Liver (tissue), 9 donors: ENCODE data around the gene ELOB. TPM values are rescaled to one million over a fixed set of nuclear protein-coding genes. Genes with fewer than 3 reads are reported as not detected.

ENCODE experiments used
- DNase-seq: peaks from one replicate; pipeline ENCODE4 v3.0.0-alpha.2; 2017; ENCODE audit warnings: low spot score
- H3K27ac ChIP-seq, 2 donors: one replicate each; pipeline ENCODE4 v1.7.0; 2013; ENCODE audit warnings: inconsistent platforms in 2 of 2, low read length in 2 of 2, control low read depth in 1 of 2, low read depth in 1 of 2, mild to moderate bottlenecking in 1 of 2
- H3K27me3 ChIP-seq, 4 donors: one replicate each; pipeline versions ENCODE4 v1.6.1 to v1.7.0; 2013; ENCODE audit warnings: low read length in 3 of 4, inconsistent platforms in 1 of 4, mild to moderate bottlenecking in 1 of 4, moderate library complexity in 1 of 4; ENCODE audit not compliant: control insufficient read depth in 4 of 4, insufficient read depth in 4 of 4
- H3K36me3 ChIP-seq, 4 donors: one replicate each; pipeline versions ENCODE4 v1.6.1 to v1.7.0; 2013; ENCODE audit warnings: low read length in 3 of 4, mild to moderate bottlenecking in 3 of 4, low read depth in 1 of 4, moderate library complexity in 1 of 4; ENCODE audit not compliant: control insufficient read depth in 4 of 4, insufficient read depth in 3 of 4
- H3K4me1 ChIP-seq, 4 donors: one replicate each; pipeline versions ENCODE4 v1.6.1 to v1.7.0; 2013; ENCODE audit warnings: low read length in 3 of 4, mild to moderate bottlenecking in 3 of 4, moderate library complexity in 1 of 4; ENCODE audit not compliant: control insufficient read depth in 4 of 4, insufficient read depth in 4 of 4
- H3K4me3 ChIP-seq, 3 donors: one replicate each; pipeline versions ENCODE4 v1.6.1 to v1.7.0; 2013; ENCODE audit warnings: low read length in 3 of 3, control low read depth in 1 of 3, low read depth in 1 of 3, mild to moderate bottlenecking in 1 of 3
- H3K9ac ChIP-seq, 2 donors: one replicate each; pipeline ENCODE4 v1.7.0; 2013; ENCODE audit warnings: low read length in 2 of 2, mild to moderate bottlenecking in 2 of 2, moderate library complexity in 2 of 2, control low read depth in 1 of 2, low read depth in 1 of 2
- H3K9me3 ChIP-seq, 4 donors: one replicate each; pipeline versions ENCODE4 v1.6.1 to v1.7.0; 2013; ENCODE audit warnings: low read length in 3 of 4; ENCODE audit not compliant: control insufficient read depth in 4 of 4
- EGR1 ChIP-seq, 2 donors: IDR thresholded peaks; 2 replicates each; pipeline ENCODE4 v1.6.1; 2016 to 2018; ENCODE audit warnings: antibody characterized with exemption in 2 of 2, low read depth in 2 of 2
- FOXA1 ChIP-seq: IDR thresholded peaks from 2 replicates; pipeline ENCODE4 v1.6.1; 2016; ENCODE audit warnings: antibody characterized with exemption
- FOXA2 ChIP-seq: IDR thresholded peaks from 2 replicates; pipeline ENCODE4 v1.6.1; 2016; ENCODE audit warnings: antibody characterized with exemption
- GABPA ChIP-seq, 2 donors: IDR thresholded peaks in 1 of 2; conservative IDR thresholded peaks in 1 of 2; 2 replicates each; pipeline ENCODE4 v1.6.1; 2016; ENCODE audit warnings: antibody characterized with exemption in 2 of 2, mild to moderate bottlenecking in 1 of 2, moderate library complexity in 1 of 2
- HNF4A ChIP-seq, 2 donors: conservative IDR thresholded peaks; 2 replicates each; pipeline ENCODE4 v1.6.1; 2016; ENCODE audit warnings: antibody characterized with exemption in 2 of 2, mild to moderate bottlenecking in 2 of 2
- HNF4G ChIP-seq: IDR thresholded peaks from 2 replicates; pipeline ENCODE4 v1.6.1; 2016; ENCODE audit warnings: antibody characterized with exemption
- JUND ChIP-seq, 2 donors: IDR thresholded peaks; 2 replicates each; pipeline ENCODE4 v1.6.1; 2016; ENCODE audit warnings: antibody characterized with exemption in 2 of 2
- NR2F2 ChIP-seq: IDR thresholded peaks from 2 replicates; pipeline ENCODE4 v1.6.1; 2016; ENCODE audit warnings: antibody characterized with exemption
- RAD21 ChIP-seq, 2 donors: IDR thresholded peaks; 2 replicates each; pipeline ENCODE4 v1.6.1; 2016; ENCODE audit warnings: antibody characterized with exemption in 2 of 2, mild to moderate bottlenecking in 2 of 2
- RXRA ChIP-seq, 2 donors: IDR thresholded peaks; 2 replicates each; pipeline ENCODE4 v1.6.1; 2017 to 2018; ENCODE audit warnings: antibody characterized with exemption in 2 of 2, mild to moderate bottlenecking in 1 of 2
- TAF1 ChIP-seq: conservative IDR thresholded peaks from 2 replicates; pipeline ENCODE4 v1.6.1; 2016; ENCODE audit warnings: antibody characterized with exemption, mild to moderate bottlenecking
- YY1 ChIP-seq: IDR thresholded peaks from 2 replicates; pipeline ENCODE4 v1.6.1; 2016; ENCODE audit warnings: antibody characterized with exemption, mild to moderate bottlenecking
- WGBS: extraction: QIAGEN DNeasy Blood & Tissue Kit; methylation state at CpG from one replicate; pipeline ENCODE4 v1.1.7; 2013; 5-methylcytosine and 5-hydroxymethylcytosine counted together
- polyA plus RNA-seq, 2 donors: library from polyadenylated mRNA; stranded (reverse) in 1 of 2; unstranded in 1 of 2; fragments of 200-250 nt in 1 of 2; fragments of >200 nt in 1 of 2; fragmentation: Nextera tagmentation in 1 of 2; extraction: Ambion mirVana in 1 of 2; gene quantifications; one replicate each; pipeline versions ENCODE4 v1.2.1 to v1.2.3, GENCODE V29; 2013 to 2015
- total RNA-seq, 2 donors: library from RNA; depleted of rRNA; stranded (reverse); fragments of >200 nt; gene quantifications; one replicate each; pipeline ENCODE4 v1.2.3, GENCODE V29; 2014
- TF ChIP-seq, protein P1 (sequence below): IDR thresholded peaks from 2 replicates; pipeline ENCODE4 v1.6.1; 2016; ENCODE audit warnings: antibody characterized with exemption, mild to moderate bottlenecking
- TF ChIP-seq, protein P2 (sequence below): fragments of 150-350 bp; IDR thresholded peaks from 2 replicates; pipeline ENCODE4 v1.5.1; 2017; ENCODE audit warnings: improper control_type of control experiment, low read depth, low read length; ENCODE audit not compliant: missing input control
- TF ChIP-seq, protein P3 (sequence below): IDR thresholded peaks from 2 replicates; pipeline ENCODE4 v1.6.1; 2016; ENCODE audit warnings: antibody characterized with exemption
- TF ChIP-seq, protein P4 (sequence below): IDR thresholded peaks from 2 replicates; pipeline ENCODE4 v1.6.1; 2016; ENCODE audit warnings: antibody characterized with exemption
- TF ChIP-seq, protein P5 (sequence below): IDR thresholded peaks from 2 replicates; pipeline ENCODE4 v1.6.1; 2016; ENCODE audit warnings: antibody characterized with exemption
- donor health status: healthy.
- donor health status: healthy.
- donor health status: healthy.
- donor health status: healthy.
- donor health status: healthy.

ELOB gene
- total and polyA plus RNA-seq, 4 donors: 114 to 395 (median 313) TPM

DNA sequence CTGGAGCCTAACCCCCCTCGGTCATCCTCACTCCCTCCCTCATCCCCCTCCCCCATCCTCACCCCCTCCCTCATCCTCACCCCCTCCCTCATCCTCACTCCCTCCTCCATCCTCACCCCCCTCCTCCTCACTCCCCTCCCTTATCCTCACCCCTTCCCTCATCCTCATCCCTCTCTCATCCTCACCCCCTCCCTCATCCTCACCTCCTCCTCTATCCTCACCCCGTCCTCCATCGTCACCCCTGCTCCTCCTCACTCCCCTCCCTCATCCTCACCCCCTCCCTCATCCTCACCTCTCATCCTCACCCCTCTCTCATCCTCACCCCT is 9.7 kb upstream of the ELOB start:
- Histone ChIP-seq H3K9me3 (no peaks in the 10 kb centered on the region), H3K36me3 (no peaks in the 10 kb centered on the region), H3K27ac (no peak overlapping the region), H3K4me1 (peaks cover 0 to 10% (median 4%) of the 10 kb centered on the region in 4 donors), H3K4me3 (no peak overlapping the region), H3K27me3 (peaks cover 0 to 5% (median 3%) of the 10 kb centered on the region in 4 donors), H3K9ac (no peak overlapping the region)
- 51% methylated on average over 3 of the region's 3 CpGs for WGBS
- no peak for DNase-seq
- TF ChIP-seq FOXA2 (no peak), TAF1 (no peak), HNF4A (conservative IDR thresholded peaks at IDR 0.05) (no peak), JUND (IDR thresholded peaks at IDR 0.05) (no peak)
- TF ChIP-seq, protein P1, sequence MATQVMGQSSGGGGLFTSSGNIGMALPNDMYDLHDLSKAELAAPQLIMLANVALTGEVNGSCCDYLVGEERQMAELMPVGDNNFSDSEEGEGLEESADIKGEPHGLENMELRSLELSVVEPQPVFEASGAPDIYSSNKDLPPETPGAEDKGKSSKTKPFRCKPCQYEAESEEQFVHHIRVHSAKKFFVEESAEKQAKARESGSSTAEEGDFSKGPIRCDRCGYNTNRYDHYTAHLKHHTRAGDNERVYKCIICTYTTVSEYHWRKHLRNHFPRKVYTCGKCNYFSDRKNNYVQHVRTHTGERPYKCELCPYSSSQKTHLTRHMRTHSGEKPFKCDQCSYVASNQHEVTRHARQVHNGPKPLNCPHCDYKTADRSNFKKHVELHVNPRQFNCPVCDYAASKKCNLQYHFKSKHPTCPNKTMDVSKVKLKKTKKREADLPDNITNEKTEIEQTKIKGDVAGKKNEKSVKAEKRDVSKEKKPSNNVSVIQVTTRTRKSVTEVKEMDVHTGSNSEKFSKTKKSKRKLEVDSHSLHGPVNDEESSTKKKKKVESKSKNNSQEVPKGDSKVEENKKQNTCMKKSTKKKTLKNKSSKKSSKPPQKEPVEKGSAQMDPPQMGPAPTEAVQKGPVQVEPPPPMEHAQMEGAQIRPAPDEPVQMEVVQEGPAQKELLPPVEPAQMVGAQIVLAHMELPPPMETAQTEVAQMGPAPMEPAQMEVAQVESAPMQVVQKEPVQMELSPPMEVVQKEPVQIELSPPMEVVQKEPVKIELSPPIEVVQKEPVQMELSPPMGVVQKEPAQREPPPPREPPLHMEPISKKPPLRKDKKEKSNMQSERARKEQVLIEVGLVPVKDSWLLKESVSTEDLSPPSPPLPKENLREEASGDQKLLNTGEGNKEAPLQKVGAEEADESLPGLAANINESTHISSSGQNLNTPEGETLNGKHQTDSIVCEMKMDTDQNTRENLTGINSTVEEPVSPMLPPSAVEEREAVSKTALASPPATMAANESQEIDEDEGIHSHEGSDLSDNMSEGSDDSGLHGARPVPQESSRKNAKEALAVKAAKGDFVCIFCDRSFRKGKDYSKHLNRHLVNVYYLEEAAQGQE: no peak
- TF ChIP-seq, protein P2, sequence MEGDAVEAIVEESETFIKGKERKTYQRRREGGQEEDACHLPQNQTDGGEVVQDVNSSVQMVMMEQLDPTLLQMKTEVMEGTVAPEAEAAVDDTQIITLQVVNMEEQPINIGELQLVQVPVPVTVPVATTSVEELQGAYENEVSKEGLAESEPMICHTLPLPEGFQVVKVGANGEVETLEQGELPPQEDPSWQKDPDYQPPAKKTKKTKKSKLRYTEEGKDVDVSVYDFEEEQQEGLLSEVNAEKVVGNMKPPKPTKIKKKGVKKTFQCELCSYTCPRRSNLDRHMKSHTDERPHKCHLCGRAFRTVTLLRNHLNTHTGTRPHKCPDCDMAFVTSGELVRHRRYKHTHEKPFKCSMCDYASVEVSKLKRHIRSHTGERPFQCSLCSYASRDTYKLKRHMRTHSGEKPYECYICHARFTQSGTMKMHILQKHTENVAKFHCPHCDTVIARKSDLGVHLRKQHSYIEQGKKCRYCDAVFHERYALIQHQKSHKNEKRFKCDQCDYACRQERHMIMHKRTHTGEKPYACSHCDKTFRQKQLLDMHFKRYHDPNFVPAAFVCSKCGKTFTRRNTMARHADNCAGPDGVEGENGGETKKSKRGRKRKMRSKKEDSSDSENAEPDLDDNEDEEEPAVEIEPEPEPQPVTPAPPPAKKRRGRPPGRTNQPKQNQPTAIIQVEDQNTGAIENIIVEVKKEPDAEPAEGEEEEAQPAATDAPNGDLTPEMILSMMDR: no peak

DNA sequence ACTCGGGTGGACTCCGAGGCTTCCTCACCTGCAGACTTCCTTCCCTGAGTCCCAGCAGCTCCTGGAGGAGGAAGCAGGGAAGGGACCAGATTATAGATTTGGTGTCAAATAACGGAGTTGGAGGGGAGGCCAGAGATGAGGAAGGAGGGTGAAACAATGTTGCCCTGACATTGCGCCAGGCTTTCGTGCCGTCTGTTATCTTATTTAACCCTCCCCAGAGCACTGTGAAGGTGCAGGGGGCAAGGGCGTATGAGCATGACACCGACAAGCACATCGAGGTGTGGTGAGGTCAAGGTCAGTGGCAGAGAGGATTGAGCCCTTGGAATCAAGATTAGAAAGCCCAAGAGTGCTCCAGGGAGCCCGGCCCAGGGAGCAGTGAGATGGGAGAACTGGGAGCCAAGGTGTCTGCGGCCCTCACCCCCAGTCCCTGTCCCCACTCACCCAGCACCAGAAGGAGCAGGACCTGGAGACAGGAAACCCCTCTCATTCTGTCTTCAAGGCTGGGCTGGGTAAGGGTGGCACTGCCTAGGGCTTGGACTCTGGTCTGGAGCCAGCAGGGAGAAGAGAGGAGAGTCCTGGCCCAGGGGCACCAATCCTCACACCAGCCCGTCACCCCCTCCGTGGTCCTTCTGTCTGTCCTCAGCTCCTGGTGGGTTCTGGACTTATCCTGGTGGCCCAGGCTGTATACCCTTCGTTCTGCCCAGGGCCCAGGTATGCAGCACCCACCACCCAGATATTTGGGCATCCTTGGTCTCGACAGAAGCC is 9.2 kb upstream of the ELOB start:
- H3K36me3 ChIP-seq: no peaks in the 10 kb centered on the region
- H3K9me3 ChIP-seq: no peaks in the 10 kb centered on the region
- no peak for DNase-seq
- WGBS: 42% methylated on average over 15 of the region's 15 CpGs
- peaks cover 0 to 10% (median 4%) of the 10 kb centered on the region in 4 donors for H3K4me1 ChIP-seq
- TF ChIP-seq GABPA (IDR thresholded peaks at IDR 0.05 in 1 of 2, conservative IDR thresholded peaks at IDR 0.05 in 1 of 2): no peak
- no peak for TF ChIP-seq EGR1 (IDR thresholded peaks at IDR 0.05; ENCODE audit: low read depth in 2 of 2)
- TF ChIP-seq, protein P3, sequence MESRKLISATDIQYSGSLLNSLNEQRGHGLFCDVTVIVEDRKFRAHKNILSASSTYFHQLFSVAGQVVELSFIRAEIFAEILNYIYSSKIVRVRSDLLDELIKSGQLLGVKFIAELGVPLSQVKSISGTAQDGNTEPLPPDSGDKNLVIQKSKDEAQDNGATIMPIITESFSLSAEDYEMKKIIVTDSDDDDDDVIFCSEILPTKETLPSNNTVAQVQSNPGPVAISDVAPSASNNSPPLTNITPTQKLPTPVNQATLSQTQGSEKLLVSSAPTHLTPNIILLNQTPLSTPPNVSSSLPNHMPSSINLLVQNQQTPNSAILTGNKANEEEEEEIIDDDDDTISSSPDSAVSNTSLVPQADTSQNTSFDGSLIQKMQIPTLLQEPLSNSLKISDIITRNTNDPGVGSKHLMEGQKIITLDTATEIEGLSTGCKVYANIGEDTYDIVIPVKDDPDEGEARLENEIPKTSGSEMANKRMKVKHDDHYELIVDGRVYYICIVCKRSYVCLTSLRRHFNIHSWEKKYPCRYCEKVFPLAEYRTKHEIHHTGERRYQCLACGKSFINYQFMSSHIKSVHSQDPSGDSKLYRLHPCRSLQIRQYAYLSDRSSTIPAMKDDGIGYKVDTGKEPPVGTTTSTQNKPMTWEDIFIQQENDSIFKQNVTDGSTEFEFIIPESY: no peak
- TF ChIP-seq, protein P4, sequence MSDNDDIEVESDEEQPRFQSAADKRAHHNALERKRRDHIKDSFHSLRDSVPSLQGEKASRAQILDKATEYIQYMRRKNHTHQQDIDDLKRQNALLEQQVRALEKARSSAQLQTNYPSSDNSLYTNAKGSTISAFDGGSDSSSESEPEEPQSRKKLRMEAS: no peak
- TF ChIP-seq JUND (IDR thresholded peaks at IDR 0.05): no peak
- no peak for TF ChIP-seq NR2F2
- TF ChIP-seq HNF4A (conservative IDR thresholded peaks at IDR 0.05): no peak
- TF ChIP-seq RAD21 (IDR thresholded peaks at IDR 0.05): no peak
- no peak for TF ChIP-seq HNF4G
- no peak for TF ChIP-seq YY1
- no peak for TF ChIP-seq RXRA (IDR thresholded peaks at IDR 0.05)
- TF ChIP-seq, protein P1: no peak
- TF ChIP-seq, protein P2: no peak
- TF ChIP-seq, protein P5, sequence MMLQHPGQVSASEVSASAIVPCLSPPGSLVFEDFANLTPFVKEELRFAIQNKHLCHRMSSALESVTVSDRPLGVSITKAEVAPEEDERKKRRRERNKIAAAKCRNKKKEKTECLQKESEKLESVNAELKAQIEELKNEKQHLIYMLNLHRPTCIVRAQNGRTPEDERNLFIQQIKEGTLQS: no peak
- no peak for TF ChIP-seq TAF1
- no peak for TF ChIP-seq FOXA1
- H3K9ac ChIP-seq: no peak overlapping the region
- no peak overlapping the region for H3K27ac ChIP-seq
- H3K27me3 ChIP-seq: peaks cover 0 to 5% (median 3%) of the 10 kb centered on the region in 4 donors
- H3K4me3 ChIP-seq: no peak overlapping the region
